NT2/D1 (cell line): Measurements from ENCODE around the gene FAM174B.

Source experiments
- DNase-seq: peaks from one replicate; pipeline ENCODE4 v3.0.0-alpha.2; 2011; ENCODE audit warnings: low read depth, low spot score
- H3K27me3 ChIP-seq: 2 replicates; pipeline ENCODE4 v1.6.0; 2011; ENCODE audit warnings: mild to moderate bottlenecking; ENCODE audit not compliant: insufficient read length, insufficient read depth
- H3K36me3 ChIP-seq: 2 replicates; pipeline ENCODE4 v1.6.1; 2011; ENCODE audit warnings: mild to moderate bottlenecking, low read length, mixed read lengths; ENCODE audit not compliant: insufficient read depth, insufficient read length
- H3K4me1 ChIP-seq: 2 replicates; pipeline ENCODE4 v1.5.1; 2011; ENCODE audit not compliant: insufficient read depth, insufficient read length
- H3K4me3 ChIP-seq: 2 replicates; pipeline ENCODE4 v1.5.1; 2011; ENCODE audit warnings: low read depth; ENCODE audit not compliant: insufficient read length
- H3K9ac ChIP-seq: 2 replicates; pipeline ENCODE4 v1.6.0; 2011; ENCODE audit warnings: low read depth; ENCODE audit not compliant: insufficient read length
- H3K9me3 ChIP-seq: 2 replicates; pipeline ENCODE4 v1.5.1; 2011; ENCODE audit warnings: mild to moderate bottlenecking, low read length; ENCODE audit not compliant: insufficient read depth
- SUZ12 ChIP-seq: IDR thresholded peaks from 2 replicates; pipeline ENCODE4 v1.6.1; 2011; ENCODE audit not compliant: insufficient read length, insufficient read depth; ENCODE audit errors: extremely low read depth
- YY1 ChIP-seq: IDR thresholded peaks from 2 replicates; pipeline ENCODE4 v1.6.1; 2011; ENCODE audit not compliant: insufficient read length, insufficient read depth
- ZNF274 ChIP-seq: IDR thresholded peaks from 2 replicates; pipeline ENCODE4 v1.6.1; 2011; ENCODE audit warnings: mild to moderate bottlenecking, low read depth, low read length

The FAM174B gene

GRCh38 chr15:92650256-92650655 is 5.3 kb downstream of the FAM174B start:
- no peak for TF ChIP-seq SUZ12
- TF ChIP-seq ZNF274, result no peak
- TF ChIP-seq YY1, result no peak
- no peak for DNase-seq
- peaks cover 3% of the 10 kb centered on the region for H3K27me3 ChIP-seq
- peaks cover 11% of the 10 kb centered on the region for H3K9me3 ChIP-seq
- peak overlapping the region; percentile 11 for H3K9ac ChIP-seq
- no peak overlapping the region for H3K4me3 ChIP-seq
- H3K36me3 ChIP-seq, result peaks cover 31% of the 10 kb centered on the region
- peaks cover 29% of the 10 kb centered on the region for H3K4me1 ChIP-seq

- no peak for DNase-seq
- Histone ChIP-seq H3K9me3 (peaks cover 11% of the 10 kb centered on the region), H3K4me1 (peaks cover 30% of the 10 kb centered on the region), H3K36me3 (peaks cover 25% of the 10 kb centered on the region), H3K27me3 (no peaks in the 10 kb centered on the region), H3K4me3 (no peak overlapping the region), H3K9ac (no peak overlapping the region)
- TF ChIP-seq YY1 (no peak), ZNF274 (no peak), SUZ12 (no peak)
Observed at GRCh38 chr15:92648190-92648875, 7.2 kb downstream of the FAM174B start.

- Histone ChIP-seq H3K4me1 (peaks cover 27% of the 10 kb centered on the region), H3K36me3 (peaks cover 18% of the 10 kb centered on the region), H3K27me3 (no peaks in the 10 kb centered on the region), H3K9me3 (peaks cover 14% of the 10 kb centered on the region), H3K9ac (peak overlapping the region; percentile 66), H3K4me3 (no peak overlapping the region)
- no peak for TF ChIP-seq YY1
- TF ChIP-seq SUZ12, result no peak
- TF ChIP-seq ZNF274, result no peak
- DNase-seq, result peak; percentile 86
Observed at GRCh38 chr15:92647467-92648163, 8.0 kb downstream of the FAM174B start.

- H3K36me3 ChIP-seq, result peaks cover 5% of the 10 kb centered on the region
- DNase-seq, result no peak
- peaks cover 23% of the 10 kb centered on the region for H3K9me3 ChIP-seq
- H3K27me3 ChIP-seq, result no peaks in the 10 kb centered on the region
- H3K4me3 ChIP-seq, result no peak overlapping the region
- no peak overlapping the region for H3K9ac ChIP-seq
- no peak for TF ChIP-seq ZNF274
- TF ChIP-seq SUZ12, result no peak
- no peak for TF ChIP-seq YY1
- peaks cover 21% of the 10 kb centered on the region for H3K4me1 ChIP-seq
Observed at GRCh38 chr15:92646216-92646615, 9.4 kb downstream of the FAM174B start.

- peaks cover 4% of the 10 kb centered on the region for H3K36me3 ChIP-seq
- peaks cover 21% of the 10 kb centered on the region for H3K4me1 ChIP-seq
- TF ChIP-seq YY1, result no peak
- TF ChIP-seq SUZ12, result no peak
- TF ChIP-seq ZNF274, result no peak
- no peak overlapping the region for H3K9ac ChIP-seq
- H3K4me3 ChIP-seq, result no peak overlapping the region
- DNase-seq, result no peak
- H3K27me3 ChIP-seq, result no peaks in the 10 kb centered on the region
- H3K9me3 ChIP-seq, result peaks cover 22% of the 10 kb centered on the region
Observed at GRCh38 chr15:92645731-92646130, 9.8 kb downstream of the FAM174B start.

GRCh38 chr15:92645051-92645631 is 10.4 kb downstream of the FAM174B start:
- H3K9ac ChIP-seq, result no peak overlapping the region

GRCh38 chr15:92643849-92644815 is 11.4 kb downstream of the FAM174B start:
- Histone ChIP-seq H3K36me3 (no peaks in the 10 kb centered on the region), H3K9me3 (peaks cover 19% of the 10 kb centered on the region), H3K9ac (no peak overlapping the region), H3K27me3 (no peaks in the 10 kb centered on the region), H3K4me1 (peaks cover 19% of the 10 kb centered on the region), H3K4me3 (no peak overlapping the region)
- no peak for DNase-seq
- TF ChIP-seq YY1 (no peak), ZNF274 (no peak), SUZ12 (no peak)

More at GRCh38 chr15:92645051-92645631, 10.4 kb downstream of the FAM174B start:
- H3K4me3 ChIP-seq, result no peak overlapping the region
- H3K27me3 ChIP-seq, result no peaks in the 10 kb centered on the region
- H3K4me1 ChIP-seq, result peaks cover 19% of the 10 kb centered on the region
- TF ChIP-seq YY1 (no peak), SUZ12 (no peak), ZNF274 (no peak)
- no peak for DNase-seq
- H3K36me3 ChIP-seq, result no peaks in the 10 kb centered on the region
- H3K9me3 ChIP-seq, result peaks cover 19% of the 10 kb centered on the region
